ENCODE results near the gene TNFSF12. TPM values are rescaled to one million over a fixed set of nuclear protein-coding genes. Genes with fewer than 3 reads are reported as not detected.
A peak's percentile ranks its signal among the peaks of the same experiment; 100 is the strongest.

Gene TNFSF12
- total RNA-seq, 1 donor from 2014 or later, result 0.53 TPM

- TF ChIP-seq CTCF (IDR thresholded peaks at IDR 0.05; ENCODE audit: insufficient read depth, low read length, severe bottlenecking), result no peak
- DNase-seq (ENCODE audit: low read depth), result no peak
- Histone ChIP-seq H3K27me3 (ENCODE audit: control insufficient read depth, insufficient read depth, low read length) (no peaks in the 10 kb centered on the region), H3K36me3 (ENCODE audit: control insufficient read depth, insufficient read depth, low read length) (no peaks in the 10 kb centered on the region), H3K4me3 (ENCODE audit: low read depth, low read length) (no peak overlapping the region)
- FAIRE-seq, result no peak
These were observed 6.6 kb downstream of the TNFSF12 start for GRCh38 chr17:7555320-7555948.

- TF ChIP-seq CTCF (IDR thresholded peaks at IDR 0.05; ENCODE audit: insufficient read depth, low read length, severe bottlenecking), result no peak
- H3K36me3 ChIP-seq (ENCODE audit: control insufficient read depth, insufficient read depth, low read length), result no peaks in the 10 kb centered on the region
- FAIRE-seq (no peak), DNase-seq (ENCODE audit: low read depth) (no peak)
- no peaks in the 10 kb centered on the region for H3K27me3 ChIP-seq (ENCODE audit: control insufficient read depth, insufficient read depth, low read length)
- H3K4me3 ChIP-seq (ENCODE audit: low read depth, low read length), result no peak overlapping the region
These were observed 7.8 kb downstream of the TNFSF12 start for GRCh38 chr17:7556627-7557026.

- no peak for TF ChIP-seq CTCF (IDR thresholded peaks at IDR 0.05; ENCODE audit: insufficient read depth, low read length, severe bottlenecking)
- no peak overlapping the region for H3K4me3 ChIP-seq (ENCODE audit: low read depth, low read length)
- H3K27me3 ChIP-seq (ENCODE audit: control insufficient read depth, insufficient read depth, low read length), result no peaks in the 10 kb centered on the region
- no peaks in the 10 kb centered on the region for H3K36me3 ChIP-seq (ENCODE audit: control insufficient read depth, insufficient read depth, low read length)
- DNase-seq (ENCODE audit: low read depth), result no peak
- no peak for FAIRE-seq
These were observed 8.4 kb downstream of the TNFSF12 start for GRCh38 chr17:7557147-7557764.

GRCh38 chr17:7557775-7558543 lies 9.1 kb downstream of the TNFSF12 start:
- FAIRE-seq (no peak), DNase-seq (ENCODE audit: low read depth) (peak; percentile 43)
- TF ChIP-seq CTCF (IDR thresholded peaks at IDR 0.05; ENCODE audit: insufficient read depth, low read length, severe bottlenecking), result no peak
- no peaks in the 10 kb centered on the region for H3K36me3 ChIP-seq (ENCODE audit: control insufficient read depth, insufficient read depth, low read length)
- H3K4me3 ChIP-seq (ENCODE audit: low read depth, low read length), result peak overlapping the region; percentile 26
- H3K27me3 ChIP-seq (ENCODE audit: control insufficient read depth, insufficient read depth, low read length), result no peaks in the 10 kb centered on the region

GRCh38 chr17:7558544-7559319 lies 9.9 kb downstream of the TNFSF12 start, which contains the start of gene TNFSF13:
TSS of gene TNFSF13 (plus strand) at chr17:7558750. CDS start at chr17:7559040, 290 bp downstream.
- peak within 1 kb of the TSS; percentile 26 for H3K4me3 ChIP-seq (ENCODE audit: low read depth, low read length)
- FAIRE-seq, result no peak
- H3K27me3 ChIP-seq (ENCODE audit: control insufficient read depth, insufficient read depth, low read length), result no peaks in the 10 kb centered on the region
- no peak for DNase-seq (ENCODE audit: low read depth)
- H3K36me3 ChIP-seq (ENCODE audit: control insufficient read depth, insufficient read depth, low read length), result no peaks in the 10 kb centered on the region
- no peak for TF ChIP-seq CTCF (IDR thresholded peaks at IDR 0.05; ENCODE audit: insufficient read depth, low read length, severe bottlenecking)
